Measurements from ENCODE around the gene FXYD4.

- no peak for TF ChIP-seq CTCF (IDR thresholded peaks at IDR 0.05)
- no peak for TF ChIP-seq POLR2A (IDR thresholded peaks at IDR 0.05)
Observed at GRCh38 chr10:43392748-43393147, 21.3 kb downstream of the FXYD4 start.
